22Rv1 (cell line): Measurements from ENCODE around the gene SLC16A12.

ENCODE experiments used
- CTCF ChIP-seq: fragments of 450-650 bp; IDR thresholded peaks from 2 replicates; pipeline ENCODE4 v1.5.1; 2017; ENCODE audit warnings: mild to moderate bottlenecking
- ZFX ChIP-seq: fragments of 450-650 bp; IDR thresholded peaks from 2 replicates; pipeline ENCODE4 v1.6.1; 2017; ENCODE audit warnings: antibody characterized with exemption, borderline replicate concordance

- TF ChIP-seq CTCF, result no peak
- no peak for TF ChIP-seq ZFX
Observed at GRCh38 chr10:89454561-89455347, 80.6 kb downstream of the SLC16A12 start.
